ENCODE measurements around the gene ARL1. TPM values are rescaled to one million over a fixed set of nuclear protein-coding genes. Genes with fewer than 3 reads are reported as not detected.
A peak's percentile ranks its signal among the peaks of the same experiment; 100 is the strongest.
"Not testable (repeated sequence)": the region's sequence is repeated elsewhere in the genome, so short reads cannot be mapped to it uniquely, and the experiment has no call there.

Gene ARL1
- polyA plus RNA-seq, 2 donors, result 26.6 to 44.8 TPM

- WGBS, 2 donors, result 1% methylated on average over 2 of the region's 2 CpGs
- H3K36me3 ChIP-seq (ENCODE audit: control insufficient read depth in 2 of 2, insufficient read depth in 2 of 2, low read length in 1 of 2), result no peaks in the 10 kb centered on the region
- no peaks in the 10 kb centered on the region for H3K27me3 ChIP-seq (ENCODE audit: control insufficient read depth in 1 of 2, insufficient read depth in 2 of 2, low read length in 2 of 2)
- H3K4me1 ChIP-seq (ENCODE audit: control insufficient read depth in 2 of 2, insufficient read depth in 2 of 2, low read length in 1 of 2), result no peaks in the 10 kb centered on the region
- no peaks in the 10 kb centered on the region for H3K9me3 ChIP-seq (ENCODE audit: control insufficient read depth in 2 of 2, insufficient read depth in 1 of 2, low read depth in 1 of 2, low read length in 1 of 2)
- no peak overlapping the region for H3K4me3 ChIP-seq (ENCODE audit: low read depth in 1 of 2, low read length in 2 of 2)
- no peak overlapping the region for H3K27ac ChIP-seq (ENCODE audit: low read depth in 2 of 2, low read length in 1 of 2)
These were observed 7.1 kb upstream of the ARL1 start for GRCh38 chr12:101414533-101415119.

GRCh38 chr12:101410169-101410568 lies 2.6 kb upstream of the ARL1 start:
- H3K9me3 ChIP-seq (ENCODE audit: control insufficient read depth in 2 of 2, insufficient read depth in 1 of 2, low read depth in 1 of 2, low read length in 1 of 2); H3K4me3 ChIP-seq (ENCODE audit: low read depth in 1 of 2, low read length in 2 of 2); H3K27me3 ChIP-seq (ENCODE audit: control insufficient read depth in 1 of 2, insufficient read depth in 2 of 2, low read length in 2 of 2); H3K4me1 ChIP-seq (ENCODE audit: control insufficient read depth in 2 of 2, insufficient read depth in 2 of 2, low read length in 1 of 2); H3K27ac ChIP-seq (ENCODE audit: low read depth in 2 of 2, low read length in 1 of 2); H3K36me3 ChIP-seq (ENCODE audit: control insufficient read depth in 2 of 2, insufficient read depth in 2 of 2, low read length in 1 of 2): not testable (repeated sequence)
- WGBS, 2 donors, result 70 to 74% methylated on average over 8 of the region's 8 CpGs

- Histone ChIP-seq H3K36me3 (ENCODE audit: control insufficient read depth in 2 of 2, insufficient read depth in 2 of 2, low read length in 1 of 2) (no peaks in the 10 kb centered on the region), H3K27ac (ENCODE audit: low read depth in 2 of 2, low read length in 1 of 2) (peak overlapping the region; percentile 89 to 96), H3K27me3 (ENCODE audit: control insufficient read depth in 1 of 2, insufficient read depth in 2 of 2, low read length in 2 of 2) (no peaks in the 10 kb centered on the region), H3K9me3 (ENCODE audit: control insufficient read depth in 2 of 2, insufficient read depth in 1 of 2, low read depth in 1 of 2, low read length in 1 of 2) (no peaks in the 10 kb centered on the region), H3K4me1 (ENCODE audit: control insufficient read depth in 2 of 2, insufficient read depth in 2 of 2, low read length in 1 of 2) (no peaks in the 10 kb centered on the region), H3K4me3 (ENCODE audit: low read depth in 1 of 2, low read length in 2 of 2) (peak overlapping the region; percentile 73 to 93)
- 1% methylated on average over 18 of the region's 18 CpGs for WGBS, 2 donors
These were observed 530 bp downstream of the ARL1 start for GRCh38 chr12:101407049-101407435.

- H3K4me1 ChIP-seq (ENCODE audit: control insufficient read depth in 2 of 2, insufficient read depth in 2 of 2, low read length in 1 of 2); H3K9me3 ChIP-seq (ENCODE audit: control insufficient read depth in 2 of 2, insufficient read depth in 1 of 2, low read depth in 1 of 2, low read length in 1 of 2); H3K27me3 ChIP-seq (ENCODE audit: control insufficient read depth in 1 of 2, insufficient read depth in 2 of 2, low read length in 2 of 2); H3K27ac ChIP-seq (ENCODE audit: low read depth in 2 of 2, low read length in 1 of 2); H3K4me3 ChIP-seq (ENCODE audit: low read depth in 1 of 2, low read length in 2 of 2): not testable (repeated sequence)
- peaks cover 3 to 12% of the 10 kb centered on the region in 2 donors for H3K36me3 ChIP-seq (ENCODE audit: control insufficient read depth in 2 of 2, insufficient read depth in 2 of 2, low read length in 1 of 2)
- 66 to 87% methylated on average over 2 to 3 of the region's 3 CpGs for WGBS, 2 donors
These were observed 16.4 kb downstream of the ARL1 start for GRCh38 chr12:101391181-101391580.

GRCh38 chr12:101379149-101379548 lies 28.4 kb downstream of the ARL1 start:
- Histone ChIP-seq H3K4me3 (ENCODE audit: low read depth in 1 of 2, low read length in 2 of 2) (no peak overlapping the region), H3K36me3 (ENCODE audit: control insufficient read depth in 2 of 2, insufficient read depth in 2 of 2, low read length in 1 of 2) (peaks cover 0 to 8% of the 10 kb centered on the region in 2 donors), H3K4me1 (ENCODE audit: control insufficient read depth in 2 of 2, insufficient read depth in 2 of 2, low read length in 1 of 2) (no peaks in the 10 kb centered on the region), H3K27me3 (ENCODE audit: control insufficient read depth in 1 of 2, insufficient read depth in 2 of 2, low read length in 2 of 2) (no peaks in the 10 kb centered on the region), H3K9me3 (ENCODE audit: control insufficient read depth in 2 of 2, insufficient read depth in 1 of 2, low read depth in 1 of 2, low read length in 1 of 2) (no peaks in the 10 kb centered on the region), H3K27ac (ENCODE audit: low read depth in 2 of 2, low read length in 1 of 2) (no peak overlapping the region)

- Histone ChIP-seq H3K9me3 (ENCODE audit: control insufficient read depth in 2 of 2, insufficient read depth in 1 of 2, low read depth in 1 of 2, low read length in 1 of 2) (no peaks in the 10 kb centered on the region), H3K4me1 (ENCODE audit: control insufficient read depth in 2 of 2, insufficient read depth in 2 of 2, low read length in 1 of 2) (no peaks in the 10 kb centered on the region), H3K4me3 (ENCODE audit: low read depth in 1 of 2, low read length in 2 of 2) (no peak overlapping the region), H3K27me3 (ENCODE audit: control insufficient read depth in 1 of 2, insufficient read depth in 2 of 2, low read length in 2 of 2) (no peaks in the 10 kb centered on the region), H3K27ac (ENCODE audit: low read depth in 2 of 2, low read length in 1 of 2) (no peak overlapping the region), H3K36me3 (ENCODE audit: control insufficient read depth in 2 of 2, insufficient read depth in 2 of 2, low read length in 1 of 2) (peaks cover 6 to 19% of the 10 kb centered on the region in 2 donors)
- WGBS, 2 donors, result 75 to 80% methylated on average over 5 of the region's 5 CpGs
These were observed 32.0 kb downstream of the ARL1 start for GRCh38 chr12:101375573-101375972.

- Histone ChIP-seq H3K36me3 (ENCODE audit: control insufficient read depth in 2 of 2, insufficient read depth in 2 of 2, low read length in 1 of 2) (peaks cover 10 to 20% of the 10 kb centered on the region in 2 donors), H3K27me3 (ENCODE audit: control insufficient read depth in 1 of 2, insufficient read depth in 2 of 2, low read length in 2 of 2) (no peaks in the 10 kb centered on the region), H3K4me1 (ENCODE audit: control insufficient read depth in 2 of 2, insufficient read depth in 2 of 2, low read length in 1 of 2) (no peaks in the 10 kb centered on the region), H3K4me3 (ENCODE audit: low read depth in 1 of 2, low read length in 2 of 2) (no peak overlapping the region), H3K9me3 (ENCODE audit: control insufficient read depth in 2 of 2, insufficient read depth in 1 of 2, low read depth in 1 of 2, low read length in 1 of 2) (no peaks in the 10 kb centered on the region), H3K27ac (ENCODE audit: low read depth in 2 of 2, low read length in 1 of 2) (no peak overlapping the region)
- WGBS, 2 donors, result 94 to 98% methylated on average over 1 of the region's 1 CpG
These were observed 35.1 kb downstream of the ARL1 start for GRCh38 chr12:101372431-101372830.

- H3K27ac ChIP-seq (ENCODE audit: low read depth in 2 of 2, low read length in 1 of 2), result no peak overlapping the region
- no peaks in the 10 kb centered on the region for H3K9me3 ChIP-seq (ENCODE audit: control insufficient read depth in 2 of 2, insufficient read depth in 1 of 2, low read depth in 1 of 2, low read length in 1 of 2)
- no peaks in the 10 kb centered on the region for H3K27me3 ChIP-seq (ENCODE audit: control insufficient read depth in 1 of 2, insufficient read depth in 2 of 2, low read length in 2 of 2)
- WGBS, 2 donors, result 95 to 96% methylated on average over 6 of the region's 6 CpGs
- peaks cover 10 to 22% of the 10 kb centered on the region in 2 donors for H3K36me3 ChIP-seq (ENCODE audit: control insufficient read depth in 2 of 2, insufficient read depth in 2 of 2, low read length in 1 of 2)
- H3K4me3 ChIP-seq (ENCODE audit: low read depth in 1 of 2, low read length in 2 of 2), result no peak overlapping the region
- H3K4me1 ChIP-seq (ENCODE audit: control insufficient read depth in 2 of 2, insufficient read depth in 2 of 2, low read length in 1 of 2), result no peaks in the 10 kb centered on the region
These were observed 39.6 kb downstream of the ARL1 start for GRCh38 chr12:101368016-101368415.

GRCh38 chr12:101361455-101361854 lies 46.1 kb downstream of the ARL1 start:
- WGBS, 2 donors, result 85 to 98% methylated on average over 8 of the region's 8 CpGs
- peaks cover 3 to 4% of the 10 kb centered on the region in 2 donors for H3K36me3 ChIP-seq (ENCODE audit: control insufficient read depth in 2 of 2, insufficient read depth in 2 of 2, low read length in 1 of 2)

GRCh38 chr12:101356794-101357193 lies 50.8 kb downstream of the ARL1 start:
- H3K4me3 ChIP-seq (ENCODE audit: low read depth in 1 of 2, low read length in 2 of 2), result no peak overlapping the region
- no peak overlapping the region for H3K27ac ChIP-seq (ENCODE audit: low read depth in 2 of 2, low read length in 1 of 2)
- H3K36me3 ChIP-seq (ENCODE audit: control insufficient read depth in 2 of 2, insufficient read depth in 2 of 2, low read length in 1 of 2), result peaks cover 3 to 4% of the 10 kb centered on the region in 2 donors
- 91 to 95% methylated on average over 5 of the region's 5 CpGs for WGBS, 2 donors
- no peaks in the 10 kb centered on the region for H3K9me3 ChIP-seq (ENCODE audit: control insufficient read depth in 2 of 2, insufficient read depth in 1 of 2, low read depth in 1 of 2, low read length in 1 of 2)
- no peaks in the 10 kb centered on the region for H3K4me1 ChIP-seq (ENCODE audit: control insufficient read depth in 2 of 2, insufficient read depth in 2 of 2, low read length in 1 of 2)
- H3K27me3 ChIP-seq (ENCODE audit: control insufficient read depth in 1 of 2, insufficient read depth in 2 of 2, low read length in 2 of 2), result no peaks in the 10 kb centered on the region

More at GRCh38 chr12:101361455-101361854, 46.1 kb downstream of the ARL1 start:
- H3K4me3 ChIP-seq (ENCODE audit: low read depth in 1 of 2, low read length in 2 of 2), result no peak overlapping the region
- no peaks in the 10 kb centered on the region for H3K9me3 ChIP-seq (ENCODE audit: control insufficient read depth in 2 of 2, insufficient read depth in 1 of 2, low read depth in 1 of 2, low read length in 1 of 2)
- no peaks in the 10 kb centered on the region for H3K27me3 ChIP-seq (ENCODE audit: control insufficient read depth in 1 of 2, insufficient read depth in 2 of 2, low read length in 2 of 2)
- no peaks in the 10 kb centered on the region for H3K4me1 ChIP-seq (ENCODE audit: control insufficient read depth in 2 of 2, insufficient read depth in 2 of 2, low read length in 1 of 2)
- no peak overlapping the region for H3K27ac ChIP-seq (ENCODE audit: low read depth in 2 of 2, low read length in 1 of 2)

All from esophagus (tissue), 2 donors.